GM18867 (cell line): ENCODE results near the gene UBAP2.

Experiments used
- ATAC-seq: cut with Tn5 transposase; IDR thresholded peaks from one replicate; pipeline ENCODE4 v1.9.1; 2021; ENCODE audit warnings: mild to moderate bottlenecking, moderate library complexity; ENCODE audit not compliant: unreplicated experiment

UBAP2 gene

DNA sequence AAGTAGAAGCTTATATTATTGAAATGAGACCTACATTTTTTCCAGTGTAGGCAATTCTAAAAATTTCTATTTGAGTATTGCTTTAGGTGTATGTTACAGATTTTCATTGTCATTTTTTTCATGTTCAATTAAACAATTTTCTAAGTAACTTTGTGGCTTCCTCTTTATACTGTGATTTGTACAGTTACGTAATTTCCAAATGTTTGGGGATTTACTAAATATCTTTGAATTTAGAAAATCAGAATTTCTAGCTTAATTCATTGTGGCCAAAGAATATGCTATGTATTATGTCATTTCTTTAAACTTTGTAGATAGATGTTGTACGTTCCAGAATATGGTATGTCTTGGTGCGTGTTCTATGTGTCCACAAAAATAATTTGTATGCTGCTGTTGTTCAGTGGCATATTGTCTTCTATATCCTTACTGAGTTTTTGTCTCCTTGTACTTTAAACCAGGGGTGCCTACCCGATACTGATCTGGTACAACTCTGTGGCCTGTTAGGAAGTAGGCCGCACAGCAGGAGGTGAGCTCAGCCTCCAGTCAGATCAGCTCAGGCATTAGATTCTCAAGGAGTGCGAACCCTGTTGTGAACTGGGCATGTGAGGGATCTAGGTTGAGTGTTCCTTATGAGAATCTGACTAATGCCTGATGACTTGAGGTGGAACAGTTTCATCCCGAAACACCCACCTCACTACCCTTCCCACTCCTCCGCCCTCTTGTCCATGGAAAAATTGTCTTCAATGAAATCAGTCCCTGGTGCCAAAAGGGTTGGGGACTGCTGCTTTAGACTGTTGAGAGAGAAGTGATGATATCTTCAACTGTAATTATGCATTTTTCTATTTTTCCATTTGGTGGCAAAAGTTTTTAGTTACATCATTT, 168.2 kb downstream of the UBAP2 start:
- no peak for ATAC-seq

DNA sequence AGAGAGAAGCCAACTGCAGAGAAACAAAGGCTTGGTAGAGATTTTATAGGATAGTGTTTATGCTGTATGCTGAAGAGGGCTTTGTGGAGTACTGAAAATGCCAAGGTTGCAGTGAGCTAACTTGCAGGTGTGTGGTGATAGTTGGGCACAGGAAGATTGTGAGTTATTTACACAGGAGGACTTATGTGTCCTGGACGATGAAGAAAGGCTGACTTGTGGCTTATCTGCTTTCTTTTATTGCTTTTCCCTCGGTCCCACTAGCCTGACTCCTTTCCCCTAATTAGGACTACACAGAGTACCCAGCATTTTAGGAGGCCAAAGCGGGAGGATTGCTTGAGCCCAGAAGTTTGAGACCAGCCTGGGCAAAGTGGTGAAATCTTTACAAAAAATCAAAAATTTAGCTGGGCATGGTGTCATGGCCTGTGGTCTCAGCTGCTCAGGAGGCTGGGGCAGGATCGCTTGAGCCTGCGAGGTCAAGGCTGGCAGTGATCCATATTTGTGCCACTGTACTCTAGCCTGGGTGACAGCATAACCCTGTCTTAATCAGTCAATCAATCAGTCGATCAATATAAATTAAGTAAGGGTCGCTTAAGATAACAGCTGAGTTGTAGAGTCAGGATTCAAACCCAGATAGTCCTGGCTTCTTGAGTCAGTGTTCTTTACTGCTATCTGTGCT, 169.9 kb downstream of the UBAP2 start:
- ATAC-seq, result no peak

DNA sequence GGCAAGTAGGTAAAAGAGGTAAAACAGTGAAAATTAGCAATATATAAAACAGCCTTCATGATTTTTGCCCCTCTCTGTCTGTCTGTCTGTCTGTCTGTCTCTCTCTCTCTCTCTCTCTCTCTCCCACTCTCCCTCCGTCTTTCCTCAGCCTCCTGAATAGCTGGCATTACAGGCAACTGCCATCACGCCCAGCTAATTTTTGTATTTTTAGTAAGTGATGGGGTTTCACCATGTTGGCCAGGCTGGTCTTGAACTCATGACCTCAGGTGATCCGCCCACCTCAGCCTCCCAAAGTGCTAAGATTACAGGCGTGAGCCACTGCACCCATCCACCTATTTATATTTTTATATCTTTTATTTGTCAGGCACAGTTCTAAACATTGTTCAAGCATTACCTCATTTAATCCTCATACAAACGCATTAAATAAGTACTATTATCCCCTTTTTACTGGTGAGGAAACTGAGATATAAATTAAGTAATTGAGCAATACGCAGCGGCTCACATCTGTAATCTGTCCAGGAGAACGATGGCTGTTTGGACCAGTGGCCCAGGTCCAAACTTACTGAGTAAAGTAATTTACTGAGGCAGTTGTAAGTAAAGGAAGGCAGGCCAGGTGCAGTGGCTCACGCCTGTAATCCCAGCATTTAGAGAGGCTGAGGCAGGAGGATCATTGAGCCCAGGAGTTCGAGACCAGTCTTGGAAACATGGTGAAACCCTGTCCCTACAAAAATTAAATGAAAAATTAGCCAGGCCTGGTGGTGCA, 170.8 kb downstream of the UBAP2 start:
- no peak for ATAC-seq
